NT2/D1 (cell line): ENCODE measurements around the gene HCN2.

ENCODE experiments used
- SUZ12 ChIP-seq: IDR thresholded peaks from 2 replicates; pipeline ENCODE4 v1.6.1; 2011; ENCODE audit not compliant: insufficient read length, insufficient read depth; ENCODE audit errors: extremely low read depth
- YY1 ChIP-seq: IDR thresholded peaks from 2 replicates; pipeline ENCODE4 v1.6.1; 2011; ENCODE audit not compliant: insufficient read length, insufficient read depth

DNA sequence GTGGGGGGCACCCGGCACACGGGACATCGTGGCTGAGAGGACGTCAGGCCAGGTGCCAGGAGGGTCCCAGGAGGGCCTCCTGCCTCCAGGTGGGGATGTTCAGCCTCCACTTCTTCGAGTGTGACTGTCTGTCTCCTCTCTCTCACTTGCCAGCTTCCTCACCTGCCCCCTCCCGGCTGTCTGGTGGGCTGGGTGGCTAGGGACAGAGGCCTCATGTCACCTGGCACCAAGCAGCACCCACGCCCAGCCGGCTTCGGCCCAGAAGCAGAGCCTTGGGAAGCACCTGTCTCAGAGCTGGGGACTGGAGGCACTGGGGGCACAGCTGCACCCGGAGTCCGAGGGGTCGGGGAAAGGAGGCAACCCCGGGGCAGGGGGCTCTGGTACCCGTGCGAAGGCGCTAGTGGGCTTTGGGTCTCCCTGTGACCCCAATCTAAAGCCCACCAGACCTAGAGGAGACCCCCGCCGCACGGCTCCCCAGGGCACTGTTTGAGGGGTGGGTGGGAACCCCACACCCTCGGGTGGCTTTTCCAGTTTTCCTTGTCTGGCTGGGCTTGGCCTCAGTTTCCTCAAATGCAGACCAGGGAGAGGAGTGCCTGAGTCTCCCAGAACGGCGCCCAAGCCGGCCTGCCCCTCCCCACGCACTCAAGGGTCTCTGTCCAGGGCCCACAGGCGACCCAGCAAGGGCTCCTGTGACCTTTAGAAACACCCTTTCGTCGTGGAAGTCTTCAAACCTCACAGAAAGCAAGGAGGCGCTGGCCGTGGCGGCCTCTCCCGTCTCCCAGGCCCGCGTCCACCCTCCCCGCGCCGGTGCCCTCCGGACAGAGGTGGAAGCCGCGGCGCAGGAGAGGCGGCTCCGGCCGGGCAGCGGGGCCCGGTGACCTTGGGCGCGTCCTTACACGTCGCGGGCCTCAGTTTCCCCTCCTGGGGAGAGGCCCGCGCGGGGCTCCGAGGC lies 664 bp upstream of the HCN2 start:
- no peak for TF ChIP-seq SUZ12
- TF ChIP-seq YY1 = no peak
